ENCODE results near the gene RGS1.

Gene RGS1

GRCh38 chr1:192608671-192609070, 33.1 kb downstream of the RGS1 start:
- no peaks in the 10 kb centered on the region for H3K36me3 ChIP-seq (ENCODE audit: control insufficient read depth, insufficient read depth, low read length)
- no peak for DNase-seq (ENCODE audit: extremely low read depth, insufficient read length)
- TF ChIP-seq CTCF (IDR thresholded peaks at IDR 0.05; ENCODE audit: insufficient read depth, low read length, poor library complexity, severe bottlenecking) = no peak
- no peaks in the 10 kb centered on the region for H3K27me3 ChIP-seq (replicated peaks; ENCODE audit: control insufficient read depth, insufficient read depth, low read length)
- H3K4me3 ChIP-seq (replicated peaks; ENCODE audit: low read depth, low read length) = no peak overlapping the region

GRCh38 chr1:192609110-192610079, 33.8 kb downstream of the RGS1 start:
- no peaks in the 10 kb centered on the region for H3K36me3 ChIP-seq (ENCODE audit: control insufficient read depth, insufficient read depth, low read length)
- H3K27me3 ChIP-seq (replicated peaks; ENCODE audit: control insufficient read depth, insufficient read depth, low read length) = no peaks in the 10 kb centered on the region
- peak; percentile 24 for TF ChIP-seq CTCF (IDR thresholded peaks at IDR 0.05; ENCODE audit: insufficient read depth, low read length, poor library complexity, severe bottlenecking)
- DNase-seq (ENCODE audit: extremely low read depth, insufficient read length) = peak; percentile 71
- peak overlapping the region; percentile 17 for H3K4me3 ChIP-seq (replicated peaks; ENCODE audit: low read depth, low read length)

GRCh38 chr1:192610112-192610889, 34.7 kb downstream of the RGS1 start:
- peak; percentile 43 for TF ChIP-seq CTCF (IDR thresholded peaks at IDR 0.05; ENCODE audit: insufficient read depth, low read length, poor library complexity, severe bottlenecking)
- no peaks in the 10 kb centered on the region for H3K27me3 ChIP-seq (replicated peaks; ENCODE audit: control insufficient read depth, insufficient read depth, low read length)
- no peak overlapping the region; the same call in 1 of the 2 replicates for H3K4me3 ChIP-seq (replicated peaks; ENCODE audit: low read depth, low read length)
- DNase-seq (ENCODE audit: extremely low read depth, insufficient read length) = no peak
- H3K36me3 ChIP-seq (ENCODE audit: control insufficient read depth, insufficient read depth, low read length) = no peaks in the 10 kb centered on the region

GRCh38 chr1:192615055-192615454, 39.5 kb downstream of the RGS1 start:
- no peak for TF ChIP-seq CTCF (IDR thresholded peaks at IDR 0.05; ENCODE audit: insufficient read depth, low read length, poor library complexity, severe bottlenecking)
- no peak for DNase-seq (ENCODE audit: extremely low read depth, insufficient read length)
- no peaks in the 10 kb centered on the region for H3K36me3 ChIP-seq (ENCODE audit: control insufficient read depth, insufficient read depth, low read length)
- no peaks in the 10 kb centered on the region for H3K27me3 ChIP-seq (replicated peaks; ENCODE audit: control insufficient read depth, insufficient read depth, low read length)
- H3K4me3 ChIP-seq (replicated peaks; ENCODE audit: low read depth, low read length) = no peak overlapping the region

GRCh38 chr1:192620071-192620635, 44.6 kb downstream of the RGS1 start:
- Histone ChIP-seq H3K27me3 (replicated peaks; ENCODE audit: control insufficient read depth, insufficient read depth, low read length) (no peaks in the 10 kb centered on the region), H3K36me3 (ENCODE audit: control insufficient read depth, insufficient read depth, low read length) (no peaks in the 10 kb centered on the region)
- TF ChIP-seq CTCF (IDR thresholded peaks at IDR 0.05; ENCODE audit: insufficient read depth, low read length, poor library complexity, severe bottlenecking) = no peak

More at GRCh38 chr1:192620071-192620635, 44.6 kb downstream of the RGS1 start:
- no peak overlapping the region for H3K4me3 ChIP-seq (replicated peaks; ENCODE audit: low read depth, low read length)
- no peak for DNase-seq (ENCODE audit: extremely low read depth, insufficient read length)

Measured in GM06990 (cell line).